NCI-H187 treated with DMSO at 0.1 percent for 48 hours (cell line): ENCODE data around the gene ADAMTS16.

Experiments used
- DNase-seq: peaks from one replicate; lab custom pipeline; 2025; lab: John Stamatoyannopoulos, UW

The ADAMTS16 gene

DNA sequence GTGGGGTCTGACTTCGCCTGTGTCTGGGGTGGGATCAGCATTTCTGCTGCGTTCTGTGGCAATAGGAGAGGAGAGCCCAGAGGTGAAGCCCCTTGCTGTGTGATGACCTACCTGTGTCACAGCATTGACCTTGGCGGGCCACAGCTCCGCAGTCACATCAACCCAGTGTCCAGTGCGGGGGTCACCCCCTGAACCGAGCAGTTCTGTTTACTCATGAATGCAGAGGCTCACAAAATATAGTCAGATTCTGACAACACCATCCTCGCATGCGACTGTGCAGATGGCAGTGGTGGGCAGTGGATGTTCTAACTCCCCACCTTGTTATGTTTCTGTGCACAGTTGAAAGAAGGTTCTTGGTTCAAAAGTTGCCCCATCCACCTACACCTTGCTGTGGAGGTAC lies 100.1 kb downstream of the ADAMTS16 start:
- no peak for DNase-seq

DNA sequence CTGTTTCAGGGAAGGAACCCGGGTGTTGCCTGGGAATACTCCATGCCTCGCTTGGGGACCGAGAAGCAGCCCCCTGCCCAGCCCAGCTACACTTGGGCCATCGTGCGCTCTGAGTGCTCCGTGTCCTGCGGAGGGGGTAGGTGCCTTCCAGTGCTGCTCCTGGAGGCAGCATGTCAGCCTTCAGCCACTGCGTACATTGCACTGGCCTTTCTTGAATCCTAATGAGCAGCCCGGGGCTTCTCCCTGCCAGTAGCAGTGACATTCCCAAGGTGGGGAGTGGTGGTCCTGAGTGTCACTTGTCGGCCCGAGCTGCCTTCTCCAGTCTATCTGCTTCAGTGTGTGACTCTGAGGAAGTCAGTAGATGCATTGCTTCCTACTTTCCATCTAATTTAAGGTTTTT lies 101.9 kb downstream of the ADAMTS16 start:
- DNase-seq: no peak

DNA sequence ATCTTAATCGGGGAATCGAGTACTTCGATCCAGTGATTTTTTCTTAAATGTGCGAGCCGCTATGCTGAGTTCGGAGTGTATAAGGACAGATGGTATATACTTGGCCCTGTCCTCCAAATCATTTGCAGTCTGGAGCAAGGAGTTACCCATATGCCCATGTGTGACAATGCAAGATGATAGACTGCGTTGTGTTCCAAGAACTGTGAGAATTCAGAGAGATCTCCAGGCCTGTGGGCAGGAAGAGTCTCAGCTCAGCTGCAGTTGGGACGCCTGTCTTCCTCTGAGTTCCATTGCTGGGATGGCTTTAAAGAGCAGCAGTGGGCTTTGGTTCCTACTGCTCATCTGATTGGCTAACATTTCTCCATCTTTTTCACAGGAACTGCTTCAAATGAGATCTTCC lies 106.6 kb downstream of the ADAMTS16 start:
- DNase-seq: no peak

DNA sequence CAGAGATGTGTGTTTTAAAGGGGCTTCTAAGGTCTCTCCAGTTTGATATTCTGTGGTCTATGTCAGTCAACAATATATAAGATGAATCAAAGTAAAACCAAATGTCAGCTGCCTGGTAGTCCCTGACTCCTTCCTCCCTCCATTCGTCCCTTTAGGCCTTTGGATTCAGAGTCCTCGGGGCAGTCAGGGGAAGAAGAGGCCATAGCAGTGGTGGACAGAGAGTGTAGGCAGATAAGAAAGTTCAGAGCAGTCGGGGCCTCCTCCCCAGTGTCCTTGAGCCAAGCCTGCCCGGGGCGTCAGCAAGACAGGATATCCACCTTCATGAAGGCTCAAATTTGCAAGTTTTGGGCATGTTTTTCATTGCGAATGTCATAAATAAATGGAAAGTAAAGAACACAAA lies 110.6 kb downstream of the ADAMTS16 start:
- no peak for DNase-seq

DNA sequence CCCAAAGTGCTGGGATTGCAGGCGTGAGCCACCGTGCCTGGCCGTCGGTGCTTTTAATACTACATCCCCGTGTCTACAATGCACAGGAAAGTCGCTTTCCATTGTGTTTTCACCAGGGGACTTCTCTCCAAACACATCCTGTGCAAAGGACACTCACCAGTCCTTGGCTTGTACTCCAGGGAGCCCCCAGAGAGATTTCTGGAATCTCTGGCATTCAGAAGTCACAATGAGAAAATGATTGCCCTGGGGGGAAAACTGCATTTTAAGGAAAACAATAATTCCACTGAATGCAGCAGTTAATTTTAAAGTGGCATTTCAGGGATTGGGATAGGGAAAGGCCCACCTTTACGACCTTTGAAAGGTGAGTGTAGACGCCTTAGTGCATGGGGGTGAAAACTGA lies 112.0 kb downstream of the ADAMTS16 start:
- no peak for DNase-seq

DNA sequence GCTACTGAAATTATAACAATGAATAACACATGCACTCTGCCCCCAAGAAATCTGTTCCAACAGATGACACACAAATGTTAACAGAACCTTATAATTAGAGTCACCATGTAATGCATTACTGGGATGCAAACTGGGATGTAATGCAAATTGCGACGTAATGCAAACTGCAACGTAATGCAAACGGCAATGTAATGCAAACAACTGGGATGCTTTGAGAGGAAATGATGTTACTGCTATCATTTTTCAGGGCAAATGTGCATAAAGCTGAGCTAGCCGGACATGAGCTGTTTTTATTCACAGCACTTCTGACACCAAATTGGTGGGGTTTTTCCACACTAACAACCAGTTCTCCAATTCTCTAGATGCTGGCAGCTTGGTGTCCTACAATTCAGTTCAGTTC lies 117.2 kb downstream of the ADAMTS16 start:
- no peak for DNase-seq

DNA sequence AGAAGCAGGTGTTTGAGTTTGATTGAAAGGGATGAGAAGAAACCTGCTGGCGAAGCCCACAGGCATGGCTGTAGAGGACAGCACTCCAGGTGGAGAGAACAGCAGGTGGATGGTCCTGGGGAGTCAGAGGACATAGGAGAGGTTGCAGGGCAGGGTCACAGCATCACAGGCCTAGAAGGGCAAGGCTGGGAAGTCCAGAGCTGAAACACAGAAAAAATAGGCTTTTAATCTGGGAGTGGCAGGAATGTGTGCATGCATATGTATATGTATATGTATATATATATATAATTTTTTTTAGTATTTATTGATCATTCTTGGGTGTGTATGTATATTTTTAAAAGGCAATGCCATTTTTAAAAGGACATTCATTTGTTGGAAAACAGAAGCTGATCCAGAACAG lies 118.4 kb downstream of the ADAMTS16 start:
- DNase-seq: no peak

DNA sequence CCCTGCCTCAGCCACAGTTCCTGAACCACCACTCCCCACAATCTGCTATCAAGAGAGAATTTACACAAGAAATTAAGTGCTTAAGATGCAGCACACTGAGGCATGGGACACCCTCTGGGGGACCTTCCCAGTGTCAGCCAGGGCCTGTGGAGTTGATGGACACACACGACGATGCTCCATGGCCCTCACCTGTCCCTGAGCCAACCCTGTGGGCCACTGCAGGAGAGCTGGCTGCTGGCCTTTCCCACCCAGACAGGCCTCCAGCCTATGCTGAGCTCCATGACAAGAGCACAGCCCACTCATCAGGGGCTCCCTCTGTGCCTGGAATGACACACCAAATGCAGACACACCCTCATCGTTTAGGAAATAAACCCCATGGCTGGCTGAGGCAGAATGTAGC lies 124.6 kb downstream of the ADAMTS16 start:
- no peak for DNase-seq

DNA sequence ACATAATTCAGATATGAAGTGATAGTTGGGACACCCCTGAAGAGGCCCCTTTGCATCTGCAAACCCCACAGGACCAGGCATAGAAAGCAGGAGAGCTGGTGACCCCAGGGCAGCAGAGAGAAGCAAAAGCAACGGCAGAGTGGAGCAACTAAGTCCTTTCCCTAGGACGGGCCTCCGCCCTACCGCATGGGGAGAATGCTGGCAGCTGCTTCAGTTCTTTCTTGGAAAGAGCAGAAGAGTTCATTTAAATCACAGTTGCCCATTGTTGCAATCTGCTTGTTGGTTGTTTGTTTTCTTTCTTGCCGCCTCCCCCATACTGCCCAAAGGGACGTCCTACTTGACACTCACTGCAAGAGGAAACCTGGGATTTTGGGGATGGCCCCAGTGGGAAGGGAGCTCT lies 126.2 kb downstream of the ADAMTS16 start:
- DNase-seq: no peak

DNA sequence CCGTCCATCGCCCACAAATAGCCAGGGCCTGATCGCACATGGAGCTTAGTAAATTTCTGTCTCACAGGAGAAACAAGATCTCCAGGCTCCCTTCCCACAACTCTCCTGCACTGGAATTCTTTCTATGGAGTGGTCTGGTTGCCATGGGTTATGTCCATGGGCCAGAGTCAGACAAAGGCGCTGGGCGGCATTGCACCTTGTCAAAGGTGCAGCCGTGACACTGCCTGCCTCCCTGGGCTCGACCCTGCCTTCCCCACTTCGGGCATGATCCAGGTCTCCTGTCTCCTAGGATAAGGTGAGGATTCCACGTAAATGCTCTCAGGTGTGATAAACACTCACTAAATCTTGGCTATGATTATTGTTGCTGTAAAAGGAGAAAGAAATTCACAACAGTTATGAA lies 130.0 kb downstream of the ADAMTS16 start:
- no peak for DNase-seq

DNA sequence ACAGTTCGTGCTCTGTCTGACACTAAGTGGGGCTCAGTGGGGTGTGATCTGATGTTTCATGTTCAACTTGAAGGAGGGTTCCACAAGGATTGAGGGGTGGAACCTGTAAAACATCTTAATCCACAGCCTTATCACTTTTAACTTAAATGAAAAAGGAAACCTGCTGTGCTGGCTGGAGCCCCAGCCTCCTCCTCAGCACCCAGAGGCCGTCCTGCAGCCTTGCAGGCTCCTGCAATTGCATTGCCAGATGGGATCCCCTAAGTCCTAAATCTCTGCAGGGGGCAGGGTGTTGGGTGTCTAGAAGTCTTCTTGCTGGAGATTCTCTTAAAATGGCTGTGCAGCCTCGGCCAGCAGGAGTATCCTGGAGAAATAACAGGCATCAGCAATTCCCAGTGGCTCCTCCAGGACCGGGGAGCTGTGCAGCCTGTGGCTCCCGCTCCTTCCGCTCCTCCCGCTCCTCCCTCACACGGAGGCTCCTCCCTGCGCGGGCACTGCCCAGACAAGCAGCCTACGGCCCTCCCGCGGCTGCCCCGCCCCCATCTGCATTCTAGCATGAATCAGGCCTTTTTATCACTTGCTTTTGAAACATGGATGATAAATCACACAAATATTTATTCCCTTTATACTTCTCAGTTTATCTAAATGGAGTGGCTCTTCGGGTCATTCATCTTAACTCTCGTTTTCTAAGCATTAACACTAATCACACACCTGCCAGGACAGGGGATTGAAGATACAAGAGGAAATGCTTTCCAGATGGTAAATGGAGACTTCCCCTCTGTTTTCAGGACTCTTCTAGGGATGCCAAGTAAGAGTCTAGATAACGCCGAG lies 131.0 kb downstream of the ADAMTS16 start:
- DNase-seq: no peak

DNA sequence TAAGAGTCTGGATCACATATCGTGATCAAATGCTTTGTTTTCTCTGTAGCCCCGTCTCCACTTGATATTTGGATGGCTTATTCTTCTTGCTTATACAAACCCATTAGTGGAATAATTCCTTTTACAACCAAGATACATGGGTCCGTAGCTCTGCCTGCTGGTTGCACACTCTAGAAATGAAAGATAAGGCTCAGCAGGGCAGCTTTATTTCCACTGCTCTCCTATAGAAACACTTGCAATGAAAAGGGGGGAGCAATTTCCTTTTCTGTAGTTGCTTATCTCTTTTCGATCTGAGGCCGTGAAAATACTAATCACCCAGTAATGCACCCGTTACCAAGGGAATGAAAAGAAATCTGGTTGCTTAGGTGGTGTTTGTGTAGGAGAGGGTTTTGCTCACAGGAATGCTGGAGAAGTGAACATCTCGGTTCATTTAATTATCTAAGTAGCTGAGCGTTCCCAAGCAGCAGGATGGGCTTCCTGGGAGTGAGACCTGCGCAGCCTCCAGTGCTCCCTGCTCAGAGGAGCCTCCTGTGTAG lies 131.7 kb downstream of the ADAMTS16 start:
- DNase-seq: peak; percentile 28

DNA sequence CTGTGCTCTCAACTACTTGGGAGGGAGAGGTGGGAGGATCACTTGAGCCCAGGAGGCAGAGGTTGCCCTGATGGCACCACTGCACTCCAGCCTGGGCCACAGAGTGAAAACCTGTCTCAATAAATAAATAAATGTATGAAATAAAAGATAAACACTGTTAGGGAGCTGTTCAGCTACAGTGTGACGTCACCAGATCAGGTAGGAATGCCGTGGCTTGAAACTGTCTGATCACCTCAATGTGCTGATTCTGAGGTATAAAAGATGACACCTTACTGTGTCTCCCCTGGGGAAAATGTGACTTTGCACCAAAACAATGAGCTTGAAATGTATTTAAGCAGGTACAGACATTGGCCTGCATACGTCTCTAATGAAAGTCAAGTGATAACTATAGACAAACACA lies 133.3 kb downstream of the ADAMTS16 start:
- DNase-seq: no peak

DNA sequence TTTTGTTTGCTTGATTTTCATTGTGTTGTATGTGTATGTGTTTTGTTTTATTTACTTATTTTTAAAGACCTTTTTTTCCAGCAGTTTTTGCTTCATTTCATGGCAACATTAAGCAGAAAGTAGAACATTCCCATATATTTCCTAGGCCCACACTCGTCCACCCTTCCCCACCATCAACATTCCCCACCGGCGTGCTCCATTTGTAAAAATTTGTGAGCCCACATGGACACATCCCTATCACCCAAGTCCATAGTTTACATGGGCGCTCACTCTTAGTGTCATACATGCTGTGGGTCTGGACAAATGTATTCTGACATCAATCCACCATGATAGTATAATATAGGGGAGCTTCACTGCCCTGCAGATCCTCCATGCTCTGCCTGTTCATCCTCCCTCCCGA lies 133.8 kb downstream of the ADAMTS16 start:
- DNase-seq: no peak

DNA sequence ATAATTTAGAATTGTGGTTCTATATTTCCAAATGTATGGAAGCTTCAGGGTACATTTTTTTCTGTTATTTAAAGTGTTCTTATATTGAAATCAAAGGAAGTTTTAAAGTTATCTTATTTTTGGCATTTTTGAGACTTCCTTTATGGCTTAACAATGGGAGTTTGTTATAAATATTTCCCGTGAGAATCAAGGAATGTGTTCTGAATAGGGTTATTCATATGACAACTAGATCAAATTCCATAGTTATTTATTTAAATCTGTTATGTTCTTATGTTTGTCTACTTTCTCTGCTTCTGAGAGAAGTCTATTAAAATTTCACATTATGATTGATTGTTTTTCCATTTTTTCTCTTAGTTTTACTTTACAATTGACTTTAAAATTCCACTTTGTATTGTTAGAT lies 135.1 kb downstream of the ADAMTS16 start:
- DNase-seq: no peak

DNA sequence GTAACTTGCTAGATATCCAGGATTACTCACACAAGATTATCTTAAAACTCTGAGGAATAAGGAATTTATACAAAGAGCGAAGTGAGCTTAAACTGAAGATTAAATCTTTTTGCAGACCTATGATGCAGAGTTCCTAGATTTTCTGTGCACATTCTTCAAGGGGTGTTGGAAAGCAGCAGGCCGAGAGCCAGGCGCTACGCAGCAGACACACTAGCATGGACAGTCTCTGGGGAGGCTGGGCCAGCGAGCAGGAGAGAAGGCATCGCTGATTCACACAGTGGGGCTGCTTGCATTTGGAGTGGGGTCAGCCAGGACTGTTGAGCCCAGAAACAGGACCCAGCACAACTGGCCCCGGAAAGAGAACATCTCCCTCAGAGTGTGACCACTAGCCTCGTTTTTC lies 136.3 kb downstream of the ADAMTS16 start:
- no peak for DNase-seq

DNA sequence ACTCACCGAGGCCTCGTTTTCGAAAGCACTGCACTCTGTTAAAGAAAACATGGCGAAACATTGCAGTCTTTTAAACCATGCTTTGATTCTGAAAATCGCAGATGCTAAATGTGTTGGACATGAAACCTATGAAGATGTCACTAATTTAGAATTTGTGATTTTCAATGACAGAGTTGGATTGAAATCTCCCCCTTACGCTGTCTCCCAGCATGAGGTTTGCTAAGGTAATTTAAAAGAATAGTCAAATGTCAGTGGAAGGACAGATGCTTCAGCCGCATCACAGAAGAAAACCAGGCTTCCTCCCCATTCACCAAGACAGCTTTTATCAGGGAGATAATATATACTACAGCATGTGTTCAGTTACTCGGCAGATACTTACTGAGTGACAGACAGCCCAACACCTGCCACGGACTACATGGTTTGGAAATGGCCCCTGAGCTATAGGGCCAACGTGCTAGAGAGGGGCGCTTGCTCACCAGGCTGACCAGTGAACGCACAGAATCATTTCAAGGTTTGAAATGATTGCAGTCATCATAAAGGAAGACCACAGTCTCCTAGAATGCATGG lies 136.9 kb downstream of the ADAMTS16 start:
- DNase-seq: no peak

DNA sequence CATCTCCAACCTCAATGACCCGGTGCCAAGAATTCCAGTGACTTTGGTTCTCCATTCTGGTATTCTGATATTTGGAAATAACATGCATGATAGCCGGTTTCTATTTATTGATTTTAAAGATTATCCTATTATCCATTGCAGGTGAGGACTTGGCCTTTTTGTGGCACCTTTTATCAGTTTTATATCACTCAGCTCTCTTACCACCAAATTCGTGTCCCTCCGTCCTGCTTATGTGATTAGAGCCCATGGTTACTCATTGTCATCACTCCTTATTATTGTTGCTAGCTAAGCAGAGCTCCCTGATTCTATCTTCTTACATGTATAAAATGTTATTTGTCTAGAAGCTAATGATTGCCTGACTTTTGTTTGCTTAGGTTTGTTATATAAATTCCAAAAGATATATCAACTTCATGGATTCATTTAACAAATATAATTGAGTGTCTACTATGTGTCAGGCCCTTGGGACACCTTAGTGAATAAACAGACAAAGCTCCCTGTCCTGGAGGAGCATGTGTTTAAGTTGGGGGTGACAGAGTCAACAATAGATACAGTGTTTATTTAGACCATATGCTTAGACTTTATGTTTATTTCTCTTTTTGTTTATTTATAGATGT lies 138.2 kb downstream of the ADAMTS16 start:
- no peak for DNase-seq

DNA sequence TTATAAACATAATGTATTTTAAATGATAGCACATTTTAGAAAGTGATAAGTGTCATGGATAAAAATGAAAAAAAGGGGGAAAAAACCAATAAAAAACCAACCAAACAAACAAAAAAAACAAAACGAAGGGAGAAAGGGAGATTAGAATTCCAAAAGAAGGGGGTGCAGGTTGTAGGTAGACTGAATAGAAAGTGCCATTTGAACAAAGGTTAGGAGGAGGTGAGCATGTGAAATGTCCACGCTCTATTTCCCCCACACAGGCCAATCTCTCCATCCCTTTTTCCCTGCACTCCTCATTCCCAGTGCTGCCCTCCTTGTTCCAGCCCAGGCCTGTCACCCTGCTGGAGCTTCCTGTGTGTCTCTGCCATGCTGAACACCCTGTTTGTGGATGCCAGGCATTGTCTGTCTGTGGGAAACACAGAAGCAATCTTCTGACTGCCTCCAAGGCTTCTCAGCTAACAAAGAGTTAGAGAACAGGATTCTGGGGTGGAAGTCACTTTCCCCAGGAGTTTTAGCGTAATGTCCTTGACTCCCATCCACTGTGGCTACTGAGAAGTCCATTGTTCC lies 138.8 kb downstream of the ADAMTS16 start:
- no peak for DNase-seq

DNA sequence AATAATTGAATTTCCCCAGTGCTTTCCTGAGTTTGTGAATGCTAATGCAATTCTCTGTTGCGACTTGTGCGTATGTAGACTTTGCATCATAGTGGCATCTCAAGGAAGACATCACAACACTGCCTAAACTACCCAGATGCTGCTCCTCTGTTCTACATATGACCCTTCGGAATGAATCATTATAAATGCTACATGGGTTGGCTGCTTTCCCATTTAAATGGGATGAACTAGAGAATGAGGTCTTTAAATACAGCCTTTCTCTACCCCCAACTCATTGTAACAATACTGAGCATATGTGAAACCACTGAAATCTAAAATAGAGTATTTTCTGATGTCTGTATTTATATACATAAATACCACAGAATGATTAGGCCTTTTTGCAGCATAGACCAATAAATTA lies 145.8 kb downstream of the ADAMTS16 start:
- DNase-seq: no peak

DNA sequence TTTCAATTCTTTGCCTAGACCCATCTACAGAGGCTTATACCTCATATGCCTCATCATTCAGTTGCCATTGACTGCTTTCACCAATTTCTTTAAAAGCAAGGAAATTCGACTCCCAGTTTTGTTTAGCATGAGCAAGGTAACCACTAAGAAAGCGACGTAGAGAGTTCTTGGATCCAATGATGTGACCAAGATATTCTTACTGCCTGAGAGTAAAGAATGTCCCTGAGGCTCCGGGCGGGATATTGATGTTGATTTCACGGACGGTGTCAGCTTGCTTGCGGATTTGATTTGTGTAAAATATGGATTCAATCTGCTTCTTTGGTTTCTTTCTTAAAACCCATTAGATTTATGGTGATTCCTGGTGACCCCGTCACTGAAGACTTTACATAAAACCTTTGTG lies 147.3 kb downstream of the ADAMTS16 start:
- no peak for DNase-seq

DNA sequence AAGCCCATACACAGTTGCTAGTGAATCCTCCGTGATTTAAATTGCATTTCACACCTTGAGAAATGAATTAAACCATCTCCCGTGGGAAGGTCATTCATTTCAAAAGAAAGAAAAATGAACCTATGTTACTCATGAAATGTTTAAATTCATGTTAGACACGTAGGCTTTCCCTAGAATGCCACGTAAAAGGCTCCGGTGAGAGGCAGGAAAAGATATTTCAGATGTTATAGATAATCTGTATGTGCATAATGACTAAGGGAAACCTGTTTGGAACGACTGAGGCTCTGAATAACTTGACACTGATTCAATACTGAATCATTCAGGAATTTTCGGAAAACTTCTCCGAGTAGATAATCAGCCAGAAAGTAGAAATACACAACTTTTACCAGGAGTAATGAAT lies 148.1 kb downstream of the ADAMTS16 start:
- no peak for DNase-seq

DNA sequence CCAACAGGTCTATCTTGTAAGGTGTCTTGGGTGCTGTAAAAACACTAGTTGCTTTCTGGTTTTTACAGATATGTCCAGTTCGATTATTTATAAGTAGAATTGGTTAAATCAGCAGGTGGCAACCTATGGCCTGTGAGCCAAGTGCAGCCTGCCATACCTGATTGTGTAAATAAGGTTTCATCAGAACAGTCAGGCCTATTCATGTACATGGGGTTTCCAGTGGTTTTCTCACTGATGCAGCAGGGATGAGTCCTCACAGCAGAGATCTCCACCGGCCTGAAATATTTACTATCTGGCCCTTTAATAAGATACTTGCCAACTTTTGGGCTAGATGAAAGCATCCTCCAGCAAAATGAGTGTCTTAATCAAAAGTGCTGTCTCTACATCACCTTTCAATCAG lies 149.4 kb downstream of the ADAMTS16 start:
- no peak for DNase-seq
